CD8-positive, alpha-beta memory T cell (primary cell): Measurements from ENCODE around the gene TTF1. TPM values are rescaled to one million over a fixed set of nuclear protein-coding genes. Genes with fewer than 3 reads are reported as not detected.
A peak's percentile ranks its signal among the peaks of the same experiment; 100 is the strongest.

Experiments used
- CTCF ChIA-PET: fragments of 350-600 bp; sonication (Branson Sonifier 250); formaldehyde crosslinking; loops from one replicate; lab custom pipeline; 2021; ENCODE audit warnings: antibody characterized with exemption; lab: Charles Lee
- POLR2A ChIA-PET: fragments of 350-600 bp; sonication (Branson Sonifier 250); formaldehyde crosslinking; loops from one replicate; lab custom pipeline; 2021; ENCODE audit warnings: antibody characterized with exemption; lab: Charles Lee
- DNase-seq, 5 donors: peaks; one replicate each; pipeline versions ENCODE4 v3.0.0 to v3.0.0-alpha.2; 2020 to 2022; ENCODE audit warnings: mixed read lengths in 1 of 5
- H3K27ac ChIP-seq: one replicate; pipeline ENCODE4 v1.7.0; 2013; ENCODE audit warnings: low read depth, mild to moderate bottlenecking, low read length, moderate library complexity
- H3K27me3 ChIP-seq: 2 replicates; pipeline ENCODE4 v1.7.0; 2013; ENCODE audit warnings: low read length, mild to moderate bottlenecking; ENCODE audit not compliant: insufficient read depth, poor library complexity, severe bottlenecking
- H3K36me3 ChIP-seq: 2 replicates; pipeline ENCODE4 v1.7.0; 2013; ENCODE audit warnings: mild to moderate bottlenecking, low read length, moderate library complexity; ENCODE audit not compliant: insufficient read depth
- H3K4me1 ChIP-seq: 2 replicates; pipeline ENCODE4 v1.7.0; 2013; ENCODE audit warnings: mild to moderate bottlenecking, low read length, moderate library complexity; ENCODE audit not compliant: insufficient read depth
- H3K4me3 ChIP-seq: 2 replicates; pipeline ENCODE4 v1.7.0; 2013; ENCODE audit warnings: mild to moderate bottlenecking, low read length
- H3K9me3 ChIP-seq: 2 replicates; pipeline ENCODE4 v1.7.0; 2013; ENCODE audit warnings: mild to moderate bottlenecking, low read length
- H3K27ac Mint-ChIP-seq, 8 donors: one replicate each; pipeline ENCODE4 v1.8.0; 2020 to 2021; ENCODE audit warnings: mixed read lengths in 8 of 8, mild to moderate bottlenecking in 6 of 8, inconsistent platforms in 3 of 8, moderate library complexity in 3 of 8
- H3K27me3 Mint-ChIP-seq, 2 donors: one replicate each; pipeline ENCODE4 v1.8.0; 2020 to 2021; ENCODE audit warnings: mixed read lengths in 2 of 2, mild to moderate bottlenecking in 1 of 2, moderate library complexity in 1 of 2
- H3K36me3 Mint-ChIP-seq, 3 donors: one replicate each; pipeline ENCODE4 v1.8.0; 2020 to 2021; ENCODE audit warnings: mixed read lengths in 3 of 3, inconsistent platforms in 1 of 3, mild to moderate bottlenecking in 1 of 3
- H3K4me1 Mint-ChIP-seq, 3 donors: one replicate each; pipeline ENCODE4 v1.8.0; 2020 to 2021; ENCODE audit warnings: mixed read lengths in 3 of 3, inconsistent platforms in 1 of 3, mild to moderate bottlenecking in 1 of 3
- H3K4me3 Mint-ChIP-seq, 7 donors: one replicate each; pipeline ENCODE4 v1.8.0; 2020 to 2021; ENCODE audit warnings: mixed read lengths in 7 of 7, mild to moderate bottlenecking in 6 of 7, moderate library complexity in 4 of 7, inconsistent platforms in 2 of 7
- H3K9me3 Mint-ChIP-seq, 5 donors: one replicate each; pipeline ENCODE4 v1.8.0; 2020 to 2022; ENCODE audit warnings: mixed read lengths in 5 of 5, mild to moderate bottlenecking in 3 of 5, moderate library complexity in 2 of 5, inconsistent platforms in 1 of 5
- polyA plus RNA-seq: library from polyadenylated mRNA; unstranded; fragments of 300-500 nt; fragmentation: Illumina TruSeq; gene quantifications from one replicate; pipeline ENCODE4 v1.2.3, GENCODE V29; 2021
- total RNA-seq, 2 experiments: library from RNA; stranded (reverse); gene quantifications; one replicate each; pipeline ENCODE4 v1.2.3, GENCODE V29; 2021

Gene TTF1
- total and polyA plus RNA-seq, 3 experiments from 2014 or later: 7.3 to 25.1 (median 23.9) TPM

- Mint-ChIP-seq H3K4me3 (peak within 1 kb of the TSS; percentile 71 to 84 (median 77)), H3K27me3 (peaks cover 32 to 41% of the 10 kb centered on the region in 2 donors), H3K36me3 (peaks cover 0 to 3% (median 0%) of the 10 kb centered on the region in 3 donors), H3K4me1 (peaks cover 36 to 50% (median 49%) of the 10 kb centered on the region in 3 donors), H3K27ac (peak within 1 kb of the TSS in 6 of 8 donors; percentile 34 to 86 (median 61)), H3K9me3 (no peaks in the 10 kb centered on the region)
- Histone ChIP-seq H3K27me3 (peaks cover 32% of the 10 kb centered on the region), H3K27ac (no peak within 1 kb of the TSS), H3K9me3 (no peaks in the 10 kb centered on the region), H3K4me1 (peaks cover 47% of the 10 kb centered on the region), H3K4me3 (peak within 1 kb of the TSS; percentile 40), H3K36me3 (no peaks in the 10 kb centered on the region)
- ChIA-PET CTCF (interaction anchor here (1.1 to 1.5 kb wide), 2 partner anchors 165 to 259 kb away, joined by 3 to 4 read pairs; partner anchors contain the start of gene DDX31), POLR2A (interaction anchor here (0.6 to 0.7 kb wide), 3 partner anchors 57 to 77 kb away, joined by 3 to 5 read pairs (median 3); no protein-coding TSS in a partner anchor)
- DNase-seq: peak in 4 of 5 donors; percentile 21 to 57 (median 24)
Measured at GRCh38 chr9:132409828-132410528, 3.3 kb upstream of the TTF1 start, which contains the start of gene CFAP77. Gene CFAP77, plus strand, starts transcription at chr9:132410211. Its CDS starts 61 bp downstream, at chr9:132410272.

- DNase-seq: no peak
- H3K27ac Mint-ChIP-seq: peak overlapping the region in 4 of 8 donors; percentile 24 to 95 (median 62)
Measured at GRCh38 chr9:132408521-132408920, 1.9 kb upstream of the TTF1 start.

GRCh38 chr9:132407196-132407595, 556 bp upstream of the TTF1 start:
- CTCF ChIA-PET: no interaction called here

More at GRCh38 chr9:132408521-132408920, 1.9 kb upstream of the TTF1 start:
- Histone ChIP-seq H3K4me1 (peaks cover 61% of the 10 kb centered on the region), H3K27ac (no peak overlapping the region), H3K36me3 (no peaks in the 10 kb centered on the region), H3K27me3 (peaks cover 18% of the 10 kb centered on the region), H3K9me3 (no peaks in the 10 kb centered on the region), H3K4me3 (no peak overlapping the region)
- Mint-ChIP-seq H3K27me3 (peaks cover 17 to 26% of the 10 kb centered on the region in 2 donors), H3K36me3 (peaks cover 0 to 7% (median 0%) of the 10 kb centered on the region in 3 donors), H3K9me3 (no peaks in the 10 kb centered on the region), H3K4me1 (peaks cover 46 to 63% (median 62%) of the 10 kb centered on the region in 3 donors), H3K4me3 (peak overlapping the region in 4 of 7 donors; percentile 7 to 92 (median 41))
- ChIA-PET POLR2A (no interaction called here), CTCF (no interaction called here)

GRCh38 chr9:132404228-132404881, 2.3 kb downstream of the TTF1 start:
- no peaks in the 10 kb centered on the region for H3K9me3 Mint-ChIP-seq
- peaks cover 13% of the 10 kb centered on the region for H3K36me3 ChIP-seq
- H3K4me1 ChIP-seq: peaks cover 35% of the 10 kb centered on the region
- ChIA-PET CTCF (no interaction called here), POLR2A (interaction anchor here (1.1 kb wide), 1 partner anchor 49 kb away, joined by 3 read pairs; the partner anchor contains the start of gene SETX)
- no peak overlapping the region for H3K27ac ChIP-seq
- H3K27ac Mint-ChIP-seq: peak overlapping the region; percentile 35 to 95 (median 78)
- H3K9me3 ChIP-seq: no peaks in the 10 kb centered on the region
- H3K27me3 ChIP-seq: no peaks in the 10 kb centered on the region
- H3K4me3 ChIP-seq: no peak overlapping the region
- DNase-seq: peak in 2 of 5 donors; percentile 14 to 17
- H3K4me3 Mint-ChIP-seq: peak overlapping the region; percentile 41 to 93 (median 63)
- peaks cover 2 to 42% (median 4%) of the 10 kb centered on the region in 3 donors for H3K36me3 Mint-ChIP-seq
- no peaks in the 10 kb centered on the region for H3K27me3 Mint-ChIP-seq
- H3K4me1 Mint-ChIP-seq: peaks cover 41 to 59% (median 52%) of the 10 kb centered on the region in 3 donors

More at GRCh38 chr9:132407196-132407595, 556 bp upstream of the TTF1 start:
- Mint-ChIP-seq H3K27ac (peak overlapping the region; percentile 87 to 98 (median 95)), H3K4me1 (peaks cover 45 to 69% (median 65%) of the 10 kb centered on the region in 3 donors), H3K4me3 (peak overlapping the region; percentile 88 to 98 (median 93)), H3K27me3 (peaks cover 12 to 13% of the 10 kb centered on the region in 2 donors), H3K9me3 (no peaks in the 10 kb centered on the region), H3K36me3 (peaks cover 0 to 18% (median 0%) of the 10 kb centered on the region in 3 donors)
- H3K4me3 ChIP-seq: peak overlapping the region; percentile 77
- DNase-seq: no peak
- H3K4me1 ChIP-seq: peaks cover 63% of the 10 kb centered on the region
- POLR2A ChIA-PET: no interaction called here
- H3K27ac ChIP-seq: peak overlapping the region; percentile 63
- H3K36me3 ChIP-seq: peaks cover 6% of the 10 kb centered on the region
- H3K27me3 ChIP-seq: peaks cover 17% of the 10 kb centered on the region
- no peaks in the 10 kb centered on the region for H3K9me3 ChIP-seq

GRCh38 chr9:132401824-132402223, 4.8 kb downstream of the TTF1 start:
- Mint-ChIP-seq H3K9me3 (no peaks in the 10 kb centered on the region), H3K27ac (peak overlapping the region in 2 of 8 donors; percentile 26 to 66), H3K4me3 (peak overlapping the region in 1 of 7 donors; percentile 23), H3K27me3 (no peaks in the 10 kb centered on the region), H3K4me1 (peaks cover 36 to 55% (median 45%) of the 10 kb centered on the region in 3 donors), H3K36me3 (peaks cover 8 to 61% (median 11%) of the 10 kb centered on the region in 3 donors)
- DNase-seq: no peak
- ChIA-PET CTCF (no interaction called here), POLR2A (no interaction called here)
- H3K4me3 ChIP-seq: no peak overlapping the region
- no peak overlapping the region for H3K27ac ChIP-seq
- H3K4me1 ChIP-seq: peaks cover 28% of the 10 kb centered on the region
- no peaks in the 10 kb centered on the region for H3K27me3 ChIP-seq
- peaks cover 27% of the 10 kb centered on the region for H3K36me3 ChIP-seq
- H3K9me3 ChIP-seq: no peaks in the 10 kb centered on the region

GRCh38 chr9:132395560-132395959, 11.1 kb downstream of the TTF1 start:
- H3K4me1 ChIP-seq: no peaks in the 10 kb centered on the region
- peaks cover 11 to 85% (median 25%) of the 10 kb centered on the region in 3 donors for H3K36me3 Mint-ChIP-seq
- no peak overlapping the region for H3K27ac Mint-ChIP-seq
- H3K4me3 Mint-ChIP-seq: no peak overlapping the region
- no peak overlapping the region for H3K27ac ChIP-seq
- no peaks in the 10 kb centered on the region for H3K9me3 Mint-ChIP-seq
- ChIA-PET POLR2A (no interaction called here), CTCF (no interaction called here)
- peaks cover 0 to 6% (median 0%) of the 10 kb centered on the region in 3 donors for H3K4me1 Mint-ChIP-seq
- H3K27me3 Mint-ChIP-seq: no peaks in the 10 kb centered on the region
- H3K4me3 ChIP-seq: no peak overlapping the region
- peaks cover 50% of the 10 kb centered on the region for H3K36me3 ChIP-seq
- H3K27me3 ChIP-seq: no peaks in the 10 kb centered on the region
- H3K9me3 ChIP-seq: no peaks in the 10 kb centered on the region
- no peak for DNase-seq

- Histone ChIP-seq H3K4me3 (no peak overlapping the region), H3K4me1 (no peaks in the 10 kb centered on the region), H3K27ac (no peak overlapping the region), H3K27me3 (no peaks in the 10 kb centered on the region), H3K9me3 (no peaks in the 10 kb centered on the region), H3K36me3 (peaks cover 63% of the 10 kb centered on the region)
- Mint-ChIP-seq H3K27me3 (no peaks in the 10 kb centered on the region), H3K4me3 (no peak overlapping the region), H3K9me3 (no peaks in the 10 kb centered on the region), H3K27ac (peak overlapping the region in 2 of 8 donors; percentile 7 to 47), H3K4me1 (no peaks in the 10 kb centered on the region), H3K36me3 (peaks cover 15 to 89% (median 23%) of the 10 kb centered on the region in 3 donors)
- no peak for DNase-seq
- ChIA-PET CTCF (no interaction called here), POLR2A (interaction anchor here (0.6 kb wide), 1 partner anchor 1206 kb away, joined by 3 read pairs; no protein-coding TSS in a partner anchor)
Measured at GRCh38 chr9:132391449-132391848, 15.2 kb downstream of the TTF1 start.
